Inflammatory macrophage treated with lipopolysaccharide for 1 hour (primary cell): ENCODE data around the gene SPTBN4.
"Not testable (repeated sequence)": the region's sequence is repeated elsewhere in the genome, so short reads cannot be mapped to it uniquely, and the experiment has no call there.

ENCODE experiments used
- DNase-seq, 2 donors: peaks; one replicate each; pipeline ENCODE4 v3.0.0-alpha.2; 2020 to 2022

The SPTBN4 gene

DNA sequence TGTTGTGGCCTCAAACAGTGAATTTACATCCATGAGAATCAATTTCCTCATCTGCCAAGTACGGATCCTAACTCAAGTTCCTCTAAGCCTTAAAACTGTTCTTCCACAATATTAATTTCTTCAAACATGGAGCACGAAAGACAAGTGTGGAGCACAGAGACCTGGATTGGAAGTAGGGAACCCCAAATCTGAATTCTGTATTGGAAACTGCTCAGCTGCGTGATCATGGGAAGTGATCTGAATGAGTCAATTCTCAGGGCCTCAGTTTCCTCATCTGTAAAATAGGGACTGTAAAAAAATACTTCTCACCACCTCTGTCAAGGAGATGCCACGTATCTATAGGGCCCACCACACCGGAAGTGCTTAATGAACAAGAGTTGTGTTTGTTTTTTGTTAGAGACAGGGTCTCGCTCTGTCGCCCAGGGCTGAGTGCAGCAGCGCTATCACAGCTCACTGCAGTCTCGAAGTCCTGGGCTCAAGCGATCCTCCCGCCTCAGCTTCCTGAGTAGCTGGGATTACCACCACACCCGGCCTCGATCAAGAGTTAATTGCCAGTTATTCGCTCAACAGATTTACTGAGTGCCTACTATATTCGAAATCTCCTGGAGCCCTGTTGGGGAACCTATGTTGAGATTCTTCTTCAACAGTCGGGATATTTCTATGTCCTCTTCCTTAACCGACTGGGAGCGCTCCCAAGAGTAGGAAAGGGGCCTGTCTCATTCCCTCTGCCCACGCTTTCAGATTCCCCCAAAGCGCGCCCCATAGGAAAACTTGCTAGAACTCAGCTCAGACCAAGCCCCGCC lies 24.3 kb upstream of the SPTBN4 start:
- no peak for DNase-seq

DNA sequence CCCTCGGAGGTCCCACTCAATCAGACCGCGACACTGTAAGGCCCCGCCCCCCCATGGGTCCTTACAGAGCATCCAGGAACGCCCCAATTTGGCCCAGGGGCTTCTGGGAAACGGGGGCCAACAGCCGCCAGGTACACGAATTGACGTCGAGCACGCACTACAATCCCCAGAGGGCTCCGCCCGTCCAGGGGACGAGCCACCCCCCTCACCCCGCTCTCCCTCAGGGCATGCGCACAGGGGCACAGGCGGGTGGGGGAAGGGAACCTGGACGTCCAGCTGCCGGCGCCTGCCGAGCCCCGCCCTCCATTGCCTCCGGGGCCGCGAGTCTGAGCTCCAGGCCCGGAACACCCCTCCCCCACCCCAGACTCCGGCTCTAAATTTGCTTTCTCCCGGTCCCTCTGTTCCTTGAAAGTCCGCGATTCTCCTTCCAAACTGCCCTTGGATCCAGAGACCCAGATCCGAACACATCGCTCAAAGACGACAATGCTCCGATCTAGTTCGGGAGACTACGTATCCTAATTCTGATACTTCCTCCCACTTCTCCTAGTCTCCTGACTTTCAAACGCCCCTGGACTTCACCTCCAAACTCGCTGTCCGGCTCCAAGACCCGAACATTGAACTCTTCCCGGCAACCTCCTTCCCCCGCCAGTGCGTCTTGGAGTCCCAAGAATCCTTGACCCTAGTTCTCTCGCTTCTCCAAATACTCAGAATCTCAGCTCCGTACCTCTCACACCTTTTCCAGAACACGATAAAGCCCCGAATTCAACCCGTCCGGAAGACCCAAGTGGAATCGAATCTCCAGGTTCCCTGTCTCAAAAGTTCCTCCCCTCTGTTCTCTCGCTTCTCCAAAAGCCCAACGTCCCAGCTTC lies 23.4 kb upstream of the SPTBN4 start:
- peak; percentile 99 for DNase-seq

DNA sequence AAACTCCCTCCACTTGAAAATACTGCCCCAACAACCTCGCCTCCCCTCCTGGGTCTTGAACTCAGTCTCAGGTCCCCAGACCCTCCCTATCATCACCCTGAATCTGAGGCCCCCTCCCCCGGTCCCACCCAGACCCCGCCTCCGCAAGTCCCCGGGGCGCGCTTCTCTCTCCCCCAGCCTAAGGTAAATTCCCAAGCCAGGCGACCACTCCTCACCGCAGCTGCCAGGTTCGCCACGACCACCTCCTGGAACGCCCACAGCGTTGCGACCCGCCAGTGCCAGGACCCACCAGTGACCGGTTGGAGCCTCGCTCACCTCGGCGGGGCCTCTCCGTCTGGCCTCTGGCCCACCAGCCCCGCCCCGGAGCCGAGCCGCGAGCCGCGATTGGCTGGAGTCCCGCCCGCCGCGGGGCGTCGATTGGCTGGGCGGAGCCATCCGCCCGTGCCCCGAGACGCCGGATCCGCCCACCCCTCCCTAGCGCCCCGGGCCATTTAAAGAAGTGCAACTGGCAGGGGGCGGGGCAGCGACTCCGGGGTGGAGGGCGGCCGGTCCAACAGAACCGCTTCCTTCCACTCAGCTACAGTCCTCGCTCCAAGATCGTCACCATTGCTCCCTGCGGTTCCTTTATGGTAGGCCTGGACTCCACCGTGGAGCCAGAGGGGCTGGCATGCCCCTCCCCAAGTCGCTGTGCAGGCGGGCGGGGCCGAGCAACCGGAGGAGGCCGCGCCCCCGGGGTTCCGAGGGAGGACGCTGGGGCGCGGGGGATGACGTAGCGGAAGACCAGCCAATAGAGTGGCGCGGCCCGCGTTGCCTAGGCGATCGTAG lies 22.6 kb upstream of the SPTBN4 start, which contains the start of gene SERTAD3:
SERTAD3 (minus strand) TSS at position 336 of the 825 bp plus-strand sequence. CDS start 2,255 bp downstream, outside the sequence.
- DNase-seq = peak; percentile 96 to 97

DNA sequence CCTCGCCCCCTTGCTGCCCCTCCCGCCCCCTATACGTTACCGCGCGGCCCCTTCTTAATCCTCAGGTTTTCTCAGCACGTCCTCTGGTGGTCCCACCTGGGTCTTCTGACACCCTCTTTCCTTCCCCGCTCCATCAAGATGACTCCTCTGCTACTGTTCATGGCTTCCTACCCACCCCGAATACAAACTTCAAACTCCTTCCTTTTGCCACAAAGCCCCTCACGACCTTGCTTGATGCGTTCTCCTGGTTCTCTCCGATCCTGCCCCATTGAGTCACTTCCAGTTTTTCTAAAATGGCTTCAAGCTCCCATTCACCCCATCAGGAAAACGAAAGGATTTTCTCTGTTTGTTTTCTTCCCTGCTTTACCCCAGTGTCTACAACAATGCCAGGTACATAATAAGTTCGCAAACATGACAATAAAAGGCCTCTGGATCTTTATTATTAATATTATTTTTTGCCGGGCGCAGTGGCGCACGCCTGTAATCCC lies 21.9 kb upstream of the SPTBN4 start:
- DNase-seq = no peak

DNA sequence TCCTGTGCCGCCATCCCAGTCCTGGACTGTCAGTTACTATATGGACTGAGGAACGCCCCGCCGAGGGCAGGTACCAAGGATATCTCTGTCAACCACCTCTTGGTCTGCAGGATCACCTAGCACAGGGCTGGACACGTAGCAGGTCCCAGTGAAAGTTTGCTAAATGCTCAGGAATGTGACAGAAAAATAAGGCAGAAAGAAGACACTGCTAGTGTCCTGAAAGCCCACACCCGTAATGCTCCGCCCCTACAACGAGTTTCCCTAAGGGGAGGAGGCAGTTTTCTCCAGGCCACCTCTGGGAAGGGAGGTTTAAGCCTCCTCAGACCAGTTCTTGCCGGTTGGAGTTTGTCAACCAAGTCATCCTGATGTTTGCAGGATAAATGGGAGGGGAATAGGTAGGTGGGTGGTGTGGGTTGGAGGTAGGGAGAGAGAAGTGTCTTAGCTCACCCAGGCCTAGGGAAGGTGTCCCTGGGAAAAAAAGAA lies 21.0 kb upstream of the SPTBN4 start:
- no peak for DNase-seq

DNA sequence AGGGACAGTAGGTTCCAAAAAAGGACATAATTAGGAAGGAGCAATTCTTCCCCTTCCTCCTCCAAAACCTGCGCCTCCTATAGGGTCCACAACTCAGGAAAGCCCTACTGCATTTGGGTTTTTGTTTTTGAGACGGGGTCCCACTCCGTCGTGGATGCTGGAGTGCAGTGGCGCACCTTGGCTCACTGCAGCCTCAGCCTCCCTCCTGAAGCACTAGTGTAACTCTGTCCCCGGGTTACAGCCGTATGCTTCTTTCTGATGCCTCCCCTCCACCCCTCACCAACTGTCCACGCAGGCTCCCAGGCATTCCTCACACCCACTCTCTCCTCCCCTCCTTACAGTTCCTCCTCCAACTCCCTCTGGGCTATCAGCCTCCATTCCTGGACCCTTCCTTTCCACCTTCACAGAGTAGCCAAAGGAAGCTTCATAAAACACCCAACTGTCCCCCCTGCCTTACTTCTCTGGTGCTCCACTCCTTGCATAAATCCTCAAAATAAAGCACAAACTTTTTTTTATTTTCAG lies 20.5 kb upstream of the SPTBN4 start:
- DNase-seq = no peak

DNA sequence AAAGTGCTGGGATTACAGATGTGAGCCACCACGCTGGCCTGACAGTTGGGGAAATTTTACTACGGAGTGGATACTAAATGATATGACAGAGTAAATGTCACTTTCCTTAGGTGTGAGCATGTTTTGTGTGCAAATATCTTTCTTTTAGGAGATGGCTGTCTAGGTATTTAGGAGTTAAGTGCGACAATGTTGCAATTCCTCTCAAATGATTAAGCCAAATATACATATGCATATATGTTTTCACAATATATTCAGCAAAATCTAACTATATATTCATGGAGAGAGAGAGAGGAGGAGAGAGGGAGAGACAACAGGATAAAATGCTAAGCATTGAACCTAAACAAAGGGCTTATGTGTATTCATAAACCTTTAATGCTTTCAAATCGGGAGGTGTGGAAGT lies 17.3 kb upstream of the SPTBN4 start:
- DNase-seq = no peak

DNA sequence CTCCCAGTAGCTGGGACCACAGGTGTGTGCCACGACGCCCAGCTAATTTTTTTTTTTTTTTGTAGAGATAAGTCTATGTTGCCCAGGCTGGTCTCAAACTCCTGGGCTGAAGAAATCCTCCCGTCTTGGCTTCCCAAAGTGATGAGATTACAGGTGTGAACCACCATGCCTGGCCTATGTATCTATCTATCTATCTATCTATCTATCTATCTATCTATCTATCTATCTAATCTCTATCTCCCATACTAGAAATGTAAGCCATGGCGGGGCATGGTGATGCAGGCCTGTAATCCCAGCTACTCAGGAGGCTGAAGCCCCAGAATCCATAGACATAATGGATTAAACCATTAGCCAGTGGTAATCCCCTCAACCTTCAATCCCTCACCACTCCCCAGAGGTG lies 16.1 kb upstream of the SPTBN4 start:
- no peak for DNase-seq

DNA sequence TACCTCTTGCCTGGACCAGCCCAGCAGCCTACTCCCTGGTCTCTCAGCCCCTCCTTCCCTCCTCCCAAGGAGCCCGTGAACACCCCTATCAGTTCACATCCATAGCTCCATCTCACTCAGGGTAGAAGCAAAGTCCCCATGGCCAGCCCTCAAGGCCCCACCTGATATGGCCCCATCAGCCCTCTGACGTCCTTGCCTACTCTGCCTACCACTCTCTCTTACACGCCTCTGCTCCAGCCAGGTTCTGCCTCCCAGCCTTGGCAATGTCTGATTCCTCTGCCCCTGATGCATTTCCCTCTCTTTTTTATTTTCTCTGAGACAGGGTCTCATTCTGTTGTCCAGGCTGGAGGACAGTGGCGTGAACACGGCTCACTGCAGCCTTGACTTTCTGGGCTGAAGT lies 14.8 kb upstream of the SPTBN4 start:
- DNase-seq = no peak

DNA sequence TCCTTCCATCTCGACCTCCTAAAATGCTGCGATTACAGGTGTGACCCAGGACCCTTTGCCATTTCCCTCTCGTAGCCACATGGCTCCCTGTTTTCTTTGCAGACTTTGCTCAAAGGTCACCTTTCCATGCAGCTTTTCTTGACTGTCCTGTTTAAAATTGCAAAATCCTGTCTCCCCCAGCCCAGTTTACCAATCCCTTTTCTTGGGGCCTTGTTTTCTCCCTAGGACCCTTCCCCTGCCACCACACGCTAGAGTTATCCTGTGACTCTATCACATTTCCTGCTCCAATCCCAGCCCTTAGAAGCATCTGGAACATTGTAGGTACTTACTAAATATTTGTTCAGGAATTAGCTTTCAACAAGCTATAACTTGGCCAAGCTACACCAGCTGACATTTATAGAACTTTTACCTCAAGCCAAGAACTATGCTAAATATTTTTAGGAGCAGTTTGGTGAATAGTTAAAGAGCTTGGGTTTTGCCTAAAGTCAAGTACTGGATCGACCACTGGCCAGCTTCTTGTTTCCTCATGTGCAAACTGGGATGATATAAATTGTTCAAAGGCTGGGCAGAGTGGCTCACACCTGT lies 13.6 kb upstream of the SPTBN4 start:
- DNase-seq = no peak

DNA sequence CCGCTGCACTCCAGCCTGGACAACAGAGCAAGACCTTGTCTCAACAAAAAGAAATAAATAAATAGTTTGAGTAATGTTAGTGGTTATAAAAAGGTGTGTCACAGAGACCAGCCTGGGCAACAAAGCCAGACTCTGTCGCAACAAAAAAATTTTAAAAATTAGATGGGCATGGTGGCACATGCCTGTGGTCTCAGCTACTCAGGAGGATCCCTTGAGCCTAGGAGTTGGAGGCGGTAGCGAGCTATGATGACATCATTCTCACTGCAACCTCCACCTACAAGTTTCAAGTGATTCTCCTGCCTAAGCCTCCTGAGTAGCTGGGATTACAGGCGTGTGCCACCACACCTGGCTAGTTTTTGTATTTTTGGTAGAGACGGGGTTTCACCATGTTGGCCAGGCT lies 12.9 kb upstream of the SPTBN4 start:
- not testable (repeated sequence) for DNase-seq

DNA sequence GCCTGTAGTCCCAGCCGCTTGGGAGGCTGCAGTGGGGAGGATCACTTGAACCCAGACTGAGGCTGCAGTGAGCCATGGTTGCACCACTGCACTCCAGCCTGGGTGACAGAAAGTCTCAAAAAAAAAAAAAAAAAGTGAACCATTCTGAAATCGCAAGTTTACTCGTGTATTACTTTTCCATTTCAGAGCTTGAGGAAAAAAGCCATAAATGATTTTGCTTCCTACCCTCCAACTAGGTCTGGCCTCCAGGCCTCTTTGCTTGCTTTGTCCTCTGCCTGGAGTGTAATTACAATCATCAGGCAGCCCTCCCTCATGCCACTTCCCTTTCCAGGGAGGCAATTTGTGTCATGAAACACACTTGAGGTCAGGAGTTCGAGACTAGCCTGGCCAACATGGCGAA lies 9.8 kb upstream of the SPTBN4 start:
- DNase-seq = no peak

DNA sequence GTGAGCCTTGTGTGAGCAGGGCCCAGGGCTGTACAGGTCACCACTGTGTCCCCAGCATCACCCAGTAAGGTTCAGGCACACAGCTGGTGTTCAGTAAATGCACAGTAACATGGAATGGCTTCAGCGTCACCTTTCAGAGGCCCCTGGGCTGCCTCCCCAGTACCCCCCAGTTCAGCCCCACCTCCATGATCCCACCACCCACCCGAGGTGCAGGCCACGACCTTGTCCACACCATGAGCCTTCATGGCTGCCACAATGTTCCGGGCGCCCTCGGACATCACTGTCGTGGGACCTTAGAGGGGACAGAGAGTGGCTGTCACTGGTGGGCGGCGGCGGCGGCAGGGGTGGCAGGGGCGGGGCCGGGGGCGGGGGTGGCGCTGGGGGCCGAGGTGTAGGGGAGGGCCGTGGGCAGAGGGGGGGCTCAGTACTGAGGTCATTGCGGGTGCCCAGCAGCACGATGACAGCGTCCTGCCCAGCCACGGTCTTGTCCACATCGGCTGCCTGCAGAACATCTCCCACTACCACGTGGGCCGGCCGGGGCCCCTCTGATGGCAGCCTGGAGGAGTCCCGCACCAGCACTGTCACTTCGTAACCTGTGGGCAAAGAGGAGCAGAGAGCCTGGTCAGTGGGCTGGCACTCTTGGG lies 8.7 kb upstream of the SPTBN4 start:
- no peak for DNase-seq

DNA sequence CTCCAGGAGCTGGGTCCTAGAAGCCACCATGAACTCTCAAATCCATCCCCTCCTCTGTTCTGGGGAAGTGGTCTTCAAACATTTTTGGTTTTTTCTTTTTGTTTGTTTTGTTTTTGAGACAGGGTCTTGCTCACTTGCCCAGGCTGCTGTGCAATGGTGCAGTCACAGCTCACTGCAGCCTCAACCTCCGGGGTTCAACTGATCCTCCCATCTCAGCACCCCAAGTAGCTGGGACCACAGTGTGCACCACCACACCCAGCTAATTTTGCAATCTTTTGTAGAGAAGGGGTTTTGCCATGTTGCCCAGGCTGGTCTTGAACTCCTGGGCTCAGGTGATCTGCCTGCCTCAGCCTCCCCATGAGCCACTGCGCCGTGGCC lies 8.2 kb upstream of the SPTBN4 start:
- DNase-seq = no peak

DNA sequence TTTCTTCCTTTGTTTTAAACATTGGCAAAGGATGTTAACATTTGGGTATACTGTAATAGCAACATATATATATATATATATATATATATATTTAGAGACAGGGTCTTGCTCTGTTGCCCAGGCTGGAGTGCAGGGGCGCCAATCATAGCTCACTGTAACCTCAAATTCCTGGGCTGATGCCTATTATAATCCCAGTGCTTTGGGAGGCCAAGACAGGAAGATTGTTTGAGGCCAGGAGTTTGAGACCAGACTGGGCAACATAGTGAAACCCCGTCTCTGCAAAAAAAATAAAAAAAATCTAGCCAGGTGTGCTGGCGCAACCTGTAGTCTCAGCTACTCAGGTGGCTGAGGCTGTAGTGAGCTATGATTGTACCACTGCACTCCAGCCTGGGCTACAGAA lies 6.6 kb upstream of the SPTBN4 start:
- DNase-seq = no peak

DNA sequence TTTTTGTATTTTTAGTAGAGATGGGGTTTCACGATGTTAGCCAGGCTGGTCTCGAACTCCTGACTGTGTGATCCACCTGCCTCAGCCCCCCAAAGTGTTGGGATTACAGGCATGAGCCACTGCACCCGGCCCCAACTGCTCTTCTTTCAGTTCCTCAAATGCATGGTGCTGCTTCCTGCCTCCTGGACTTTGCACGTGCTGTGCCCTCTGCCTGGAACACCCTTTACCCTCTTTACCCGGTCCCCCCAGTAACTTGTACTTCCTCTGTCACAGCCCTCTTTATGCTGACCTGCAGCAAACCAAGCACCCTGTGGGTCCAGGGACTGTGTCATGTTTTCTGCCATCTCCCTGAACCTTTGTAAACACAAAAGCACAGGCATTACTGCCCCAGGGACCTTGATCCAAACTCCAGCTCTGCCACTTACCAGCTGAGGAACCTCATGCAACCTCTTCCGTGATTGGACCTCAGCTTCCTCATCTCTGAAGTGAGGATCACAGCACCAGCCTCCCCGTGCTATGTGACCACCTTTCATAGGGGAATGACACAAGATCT lies 5.1 kb upstream of the SPTBN4 start:
- peak; percentile 47 to 50 for DNase-seq

DNA sequence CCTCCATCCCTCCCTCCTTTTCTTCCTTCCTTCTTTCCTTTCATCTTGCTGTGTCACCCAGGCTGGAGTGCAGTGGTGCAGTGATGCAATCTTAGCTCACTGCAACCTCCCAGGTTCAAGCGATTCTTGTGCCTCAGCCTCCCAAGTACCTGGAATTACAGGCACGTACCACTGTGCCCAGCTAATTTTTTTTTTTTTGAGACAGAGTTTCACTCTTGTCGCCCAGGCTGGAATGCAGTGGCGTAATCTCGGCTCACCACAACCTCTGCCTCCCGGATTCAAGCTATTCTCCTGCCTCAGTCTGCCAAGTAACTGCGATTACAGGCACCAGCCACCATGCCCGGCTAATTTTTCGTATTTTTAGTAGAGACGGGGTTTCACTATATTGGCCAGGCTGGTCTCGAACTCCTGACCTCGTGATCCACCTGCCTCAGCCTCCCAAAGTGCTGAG lies 3.2 kb upstream of the SPTBN4 start:
- DNase-seq = not testable (repeated sequence)

DNA sequence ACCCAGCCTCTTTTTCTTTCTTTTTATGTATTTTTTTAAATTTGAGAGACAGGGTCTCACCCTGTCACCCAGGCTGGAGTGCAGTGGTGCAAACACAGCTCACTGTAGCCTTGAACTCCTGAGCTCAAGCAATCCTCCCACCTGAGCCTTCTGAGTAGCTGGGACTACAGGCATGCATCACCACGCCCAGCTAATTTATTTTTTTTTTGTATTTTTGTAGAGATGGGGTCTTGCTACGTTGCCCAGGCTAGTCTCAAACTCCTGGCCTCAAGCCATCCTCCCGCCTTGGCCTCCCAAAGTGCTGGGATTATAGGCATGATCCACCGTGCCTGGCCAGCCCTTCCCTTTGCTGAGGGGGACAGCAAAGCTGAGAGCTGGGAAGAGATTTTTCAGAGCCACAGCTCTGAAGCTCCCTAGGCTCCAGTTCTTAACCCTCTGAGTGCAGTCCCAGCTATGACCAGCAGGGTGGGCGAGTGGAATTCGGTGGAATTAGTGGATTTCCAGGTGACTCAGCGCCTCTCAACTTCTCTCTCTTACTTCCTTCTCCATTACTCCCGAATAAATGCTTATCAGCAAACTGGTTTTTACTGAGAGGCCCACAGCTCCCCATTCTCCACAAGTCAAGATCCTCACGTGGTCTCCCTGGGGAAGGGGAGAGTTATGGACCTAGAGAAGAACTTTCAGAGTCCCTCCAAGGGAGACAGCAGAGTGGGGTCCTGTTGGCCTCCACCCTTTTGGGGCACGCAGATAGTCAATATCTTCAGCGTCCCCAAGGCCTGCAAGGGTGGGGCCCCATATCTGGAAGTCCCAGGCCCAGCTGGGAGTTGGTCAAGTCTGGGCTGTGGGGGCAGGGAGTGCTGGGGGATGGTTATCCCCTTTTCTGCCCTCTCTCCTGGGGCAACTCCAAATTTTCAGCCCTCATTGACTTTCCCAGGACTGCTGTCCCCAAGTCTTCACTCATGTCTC lies 2.5 kb upstream of the SPTBN4 start:
- DNase-seq = peak; percentile 86 to 99

DNA sequence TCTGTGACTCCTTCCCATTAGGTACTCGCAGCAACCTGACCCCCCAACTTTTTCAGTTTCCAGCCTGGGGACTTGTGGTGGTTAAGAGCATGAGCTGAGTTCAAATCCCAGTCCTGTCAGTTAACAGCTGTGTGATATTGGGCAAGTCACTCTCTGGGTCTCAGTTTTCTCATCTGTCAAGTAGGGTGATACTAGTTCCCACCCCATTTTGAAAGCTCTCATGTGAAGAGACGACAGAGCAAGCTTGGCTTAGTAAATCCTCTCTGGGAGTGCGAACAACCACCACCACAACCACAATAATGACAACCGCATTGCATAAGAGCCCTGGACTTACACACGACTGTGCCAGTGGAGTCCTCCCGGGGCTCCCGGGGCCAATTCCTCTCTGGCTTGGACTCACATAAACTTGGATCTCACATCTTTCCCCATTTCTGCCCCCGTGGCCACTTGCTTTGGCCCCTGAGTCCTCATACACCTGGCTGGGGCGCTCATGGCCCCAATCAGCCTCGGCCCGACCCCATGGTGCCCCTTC lies 1.7 kb upstream of the SPTBN4 start:
- peak; percentile 71 to 78 for DNase-seq
